Neural cell (in vitro differentiated cells): ENCODE data around the gene ARFGAP1.

ENCODE experiments used
- EP300 ChIP-seq: fragments of 450-650 bp; conservative IDR thresholded peaks from 2 replicates; pipeline ENCODE4 v1.6.1; 2014; ENCODE audit warnings: antibody characterized with exemption, mild to moderate bottlenecking, moderate library complexity; ENCODE audit not compliant: poor library complexity, severe bottlenecking
- EZH2 ChIP-seq: fragments of 200-600, 300-800 bp; shearing (Covaris generic), sonication (generic); IDR thresholded peaks from 2 replicates; pipeline ENCODE4 v1.6.1; 2014; ENCODE audit warnings: antibody characterized with exemption, low read length, borderline replicate concordance, mild to moderate bottlenecking; ENCODE audit not compliant: insufficient read depth, poor library complexity, severe bottlenecking
- POLR2AphosphoS5 ChIP-seq: IDR thresholded peaks from 2 replicates; pipeline ENCODE4 v1.6.1; 2012
- TAF1 ChIP-seq: IDR thresholded peaks from 2 replicates; pipeline ENCODE4 v1.6.1; 2012; ENCODE audit warnings: low read depth
- TF ChIP-seq, protein P1 (sequence below): fragments of 450-650 bp; IDR thresholded peaks from 2 replicates; pipeline ENCODE4 v1.5.1; 2014; ENCODE audit warnings: antibody characterized with exemption, mild to moderate bottlenecking, moderate library complexity; ENCODE audit not compliant: poor library complexity, severe bottlenecking
- TF ChIP-seq, protein P2 (sequence below): IDR thresholded peaks from 2 replicates; pipeline ENCODE4 v1.6.1; 2012; ENCODE audit warnings: borderline replicate concordance

DNA sequence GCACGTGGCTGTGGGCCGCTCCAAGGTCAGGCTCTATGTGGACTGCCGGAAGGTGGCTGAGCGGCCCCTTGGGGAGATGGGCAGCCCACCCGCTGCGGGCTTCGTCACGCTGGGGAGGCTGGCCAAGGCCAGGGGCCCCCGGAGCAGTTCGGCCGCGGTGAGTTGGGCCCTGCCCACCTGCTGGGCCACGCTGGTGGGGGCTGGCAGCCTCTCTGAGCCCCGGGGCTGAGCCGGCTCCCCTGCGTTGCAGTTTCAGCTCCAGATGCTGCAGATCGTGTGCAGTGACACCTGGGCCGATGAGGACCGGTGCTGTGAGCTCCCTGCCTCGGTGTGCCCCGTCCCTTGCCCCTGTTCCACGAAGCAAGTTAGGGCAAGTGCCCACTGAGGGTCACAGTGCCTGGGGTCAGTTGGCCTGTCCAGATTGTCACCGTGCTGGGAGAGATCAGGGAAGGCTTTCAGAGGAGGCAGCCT, 47.5 kb downstream of the ARFGAP1 start:
- TF ChIP-seq TAF1 (no peak), EZH2 (no peak), POLR2AphosphoS5 (no peak), EP300 (no peak)
- TF ChIP-seq, protein P1, sequence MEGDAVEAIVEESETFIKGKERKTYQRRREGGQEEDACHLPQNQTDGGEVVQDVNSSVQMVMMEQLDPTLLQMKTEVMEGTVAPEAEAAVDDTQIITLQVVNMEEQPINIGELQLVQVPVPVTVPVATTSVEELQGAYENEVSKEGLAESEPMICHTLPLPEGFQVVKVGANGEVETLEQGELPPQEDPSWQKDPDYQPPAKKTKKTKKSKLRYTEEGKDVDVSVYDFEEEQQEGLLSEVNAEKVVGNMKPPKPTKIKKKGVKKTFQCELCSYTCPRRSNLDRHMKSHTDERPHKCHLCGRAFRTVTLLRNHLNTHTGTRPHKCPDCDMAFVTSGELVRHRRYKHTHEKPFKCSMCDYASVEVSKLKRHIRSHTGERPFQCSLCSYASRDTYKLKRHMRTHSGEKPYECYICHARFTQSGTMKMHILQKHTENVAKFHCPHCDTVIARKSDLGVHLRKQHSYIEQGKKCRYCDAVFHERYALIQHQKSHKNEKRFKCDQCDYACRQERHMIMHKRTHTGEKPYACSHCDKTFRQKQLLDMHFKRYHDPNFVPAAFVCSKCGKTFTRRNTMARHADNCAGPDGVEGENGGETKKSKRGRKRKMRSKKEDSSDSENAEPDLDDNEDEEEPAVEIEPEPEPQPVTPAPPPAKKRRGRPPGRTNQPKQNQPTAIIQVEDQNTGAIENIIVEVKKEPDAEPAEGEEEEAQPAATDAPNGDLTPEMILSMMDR = no peak
- TF ChIP-seq, protein P2, sequence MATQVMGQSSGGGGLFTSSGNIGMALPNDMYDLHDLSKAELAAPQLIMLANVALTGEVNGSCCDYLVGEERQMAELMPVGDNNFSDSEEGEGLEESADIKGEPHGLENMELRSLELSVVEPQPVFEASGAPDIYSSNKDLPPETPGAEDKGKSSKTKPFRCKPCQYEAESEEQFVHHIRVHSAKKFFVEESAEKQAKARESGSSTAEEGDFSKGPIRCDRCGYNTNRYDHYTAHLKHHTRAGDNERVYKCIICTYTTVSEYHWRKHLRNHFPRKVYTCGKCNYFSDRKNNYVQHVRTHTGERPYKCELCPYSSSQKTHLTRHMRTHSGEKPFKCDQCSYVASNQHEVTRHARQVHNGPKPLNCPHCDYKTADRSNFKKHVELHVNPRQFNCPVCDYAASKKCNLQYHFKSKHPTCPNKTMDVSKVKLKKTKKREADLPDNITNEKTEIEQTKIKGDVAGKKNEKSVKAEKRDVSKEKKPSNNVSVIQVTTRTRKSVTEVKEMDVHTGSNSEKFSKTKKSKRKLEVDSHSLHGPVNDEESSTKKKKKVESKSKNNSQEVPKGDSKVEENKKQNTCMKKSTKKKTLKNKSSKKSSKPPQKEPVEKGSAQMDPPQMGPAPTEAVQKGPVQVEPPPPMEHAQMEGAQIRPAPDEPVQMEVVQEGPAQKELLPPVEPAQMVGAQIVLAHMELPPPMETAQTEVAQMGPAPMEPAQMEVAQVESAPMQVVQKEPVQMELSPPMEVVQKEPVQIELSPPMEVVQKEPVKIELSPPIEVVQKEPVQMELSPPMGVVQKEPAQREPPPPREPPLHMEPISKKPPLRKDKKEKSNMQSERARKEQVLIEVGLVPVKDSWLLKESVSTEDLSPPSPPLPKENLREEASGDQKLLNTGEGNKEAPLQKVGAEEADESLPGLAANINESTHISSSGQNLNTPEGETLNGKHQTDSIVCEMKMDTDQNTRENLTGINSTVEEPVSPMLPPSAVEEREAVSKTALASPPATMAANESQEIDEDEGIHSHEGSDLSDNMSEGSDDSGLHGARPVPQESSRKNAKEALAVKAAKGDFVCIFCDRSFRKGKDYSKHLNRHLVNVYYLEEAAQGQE = no peak
